HEK293T (cell line): Measurements from ENCODE around the gene CELA2A.

Source experiments
- ARNT ChIP-seq: fragments of 450-650 bp; IDR thresholded peaks from 2 replicates; pipeline ENCODE4 v1.6.1; 2017; ENCODE audit warnings: mild to moderate bottlenecking
- BHLHE40 ChIP-seq: fragments of 450-650 bp; IDR thresholded peaks from 2 replicates; pipeline ENCODE4 v1.6.1; 2016; ENCODE audit warnings: mild to moderate bottlenecking, moderate library complexity, borderline replicate concordance
- CTBP1 ChIP-seq: fragments of 450-650 bp; IDR thresholded peaks from 2 replicates; pipeline ENCODE4 v1.6.1; 2016; ENCODE audit warnings: borderline replicate concordance
- ELF4 ChIP-seq: fragments of 450-650 bp; IDR thresholded peaks from 2 replicates; pipeline ENCODE4 v1.6.1; 2017; ENCODE audit warnings: antibody characterized with exemption
- FOXA1 ChIP-seq: fragments of 450-650 bp; IDR thresholded peaks from 2 replicates; pipeline ENCODE4 v1.6.1; 2016; ENCODE audit warnings: mild to moderate bottlenecking
- LEF1 ChIP-seq: fragments of 450-650 bp; IDR thresholded peaks from 2 replicates; pipeline ENCODE4 v1.6.1; 2017; ENCODE audit warnings: mild to moderate bottlenecking, borderline replicate concordance
- NFRKB ChIP-seq: fragments of 450-650 bp; IDR thresholded peaks from 2 replicates; pipeline ENCODE4 v1.6.1; 2016; ENCODE audit warnings: mild to moderate bottlenecking, moderate library complexity
- SP1 ChIP-seq: fragments of 450-650 bp; IDR thresholded peaks from 2 replicates; pipeline ENCODE4 v1.6.1; 2017
- SUZ12 ChIP-seq: fragments of 450-650 bp; IDR thresholded peaks from 2 replicates; pipeline ENCODE4 v1.6.1; 2016; ENCODE audit warnings: mild to moderate bottlenecking
- TARDBP ChIP-seq: fragments of 450-650 bp; IDR thresholded peaks from 2 replicates; pipeline ENCODE4 v1.6.1; 2016

GRCh38 chr1:15439325-15439724 is 17.2 kb upstream of the CELA2A start:
- TF ChIP-seq CTBP1 (no peak), LEF1 (no peak), ARNT (no peak), FOXA1 (no peak), NFRKB (no peak), SUZ12 (no peak), BHLHE40 (no peak), TARDBP (no peak), SP1 (no peak), ELF4 (no peak)
